Testis (tissue), 2 donors: ENCODE data around the gene UBE2E3.

ENCODE experiments used
- CTCF ChIP-seq, 3 experiments: fragments of 450-650 bp in 2 of 3; fragments of 200-600 bp in 1 of 3; sonication (generic) in 1 of 3; IDR thresholded peaks; one replicate each; pipeline ENCODE4 v1.5.1; 2016 to 2019; ENCODE audit warnings: antibody characterized with exemption in 3 of 3, mild to moderate bottlenecking in 2 of 3, moderate library complexity in 1 of 3
- POLR2A ChIP-seq: fragments of 450-650 bp; IDR thresholded peaks from one replicate; pipeline ENCODE4 v1.6.1; 2017; ENCODE audit warnings: antibody characterized with exemption, mild to moderate bottlenecking, moderate library complexity

GRCh38 chr2:180949896-180950295, 30.5 kb upstream of the UBE2E3 start:
- TF ChIP-seq CTCF (IDR thresholded peaks at IDR 0.05) (no peak), POLR2A (no peak)
